IMR-90 (cell line): ENCODE measurements around the gene LRRC47. TPM values are rescaled to one million over a fixed set of nuclear protein-coding genes. Genes with fewer than 3 reads are reported as not detected.

ENCODE experiments used
- ATAC-seq: fragments of 200-7000 bp; cut with Tn5 transposase; 2 replicates; pipeline ENCODE4 v1.9.1; 2020; ENCODE audit warnings: low read depth, mild to moderate bottlenecking, moderate library complexity
- BruUV-seq: library from RNA; stranded (reverse); fragments of 400-500 nt; replicated peaks from 2 replicates; lab custom pipeline; 2021; lab: Mats Ljungman, UMichigan
- CTCF ChIA-PET: fragments of 300-600 bp; formaldehyde crosslinking; extraction: SDS; loops from one replicate; lab custom pipeline; 2021; ENCODE audit warnings: antibody characterized with exemption; lab: Yijun Ruan, JAX
- POLR2A ChIA-PET: fragments of 300-600 bp; sonication (Branson Sonifier 250); formaldehyde crosslinking; loops from one replicate; lab custom pipeline; 2022; ENCODE audit warnings: antibody characterized with exemption; ENCODE audit not compliant: unreplicated experiment; lab: Charles Lee
- DNase-seq: peaks from one replicate; pipeline ENCODE4 v3.0.0; 2013
- H2AFZ ChIP-seq: replicated peaks from 2 replicates; pipeline ENCODE3; 2013; ENCODE audit warnings: low read length, mild to moderate bottlenecking; ENCODE audit not compliant: poor library complexity
- H2AK5ac ChIP-seq: 2 replicates; pipeline ENCODE4 v1.6.1; 2013; ENCODE audit warnings: low read depth, low read length, inconsistent platforms
- H2AK9ac ChIP-seq: replicated peaks from 2 replicates; pipeline ENCODE3; 2013; ENCODE audit warnings: mild to moderate bottlenecking, low read depth, low read length, moderate library complexity; ENCODE audit not compliant: poor library complexity
- H2BK120ac ChIP-seq: 2 replicates; pipeline ENCODE4 v1.6.1; 2013; ENCODE audit warnings: low read depth, low read length, inconsistent platforms
- H2BK15ac ChIP-seq: 3 replicates; pipeline ENCODE4 v1.6.1; 2013; ENCODE audit warnings: low read depth, low read length, inconsistent platforms
- H2BK20ac ChIP-seq: 2 replicates; pipeline ENCODE4 v1.6.1; 2013; ENCODE audit warnings: low read depth, mild to moderate bottlenecking, inconsistent platforms, low read length, moderate library complexity
- H2BK5ac ChIP-seq: 2 replicates; pipeline ENCODE4 v1.6.1; 2013; ENCODE audit warnings: mild to moderate bottlenecking, low read depth, low read length, inconsistent platforms; ENCODE audit not compliant: poor library complexity, severe bottlenecking
- H3K14ac ChIP-seq: replicated peaks from 2 replicates; pipeline ENCODE4 v1.6.1; 2013; ENCODE audit warnings: low read depth, low read length, inconsistent platforms
- H3K18ac ChIP-seq: 2 replicates; pipeline ENCODE4 v1.6.1; 2013; ENCODE audit warnings: low read depth, low read length, control low read depth
- H3K23ac ChIP-seq: 2 replicates; pipeline ENCODE4 v1.6.1; 2013; ENCODE audit warnings: low read depth, low read length, inconsistent platforms
- H3K27ac ChIP-seq: 2 replicates; pipeline ENCODE4 v1.5.1; 2013; ENCODE audit warnings: mild to moderate bottlenecking, control low read depth, low read length; ENCODE audit not compliant: insufficient read depth
- H3K27me3 ChIP-seq: 2 replicates; pipeline ENCODE4 v1.6.1; 2013; ENCODE audit warnings: low read length; ENCODE audit not compliant: control insufficient read depth, insufficient read depth
- H3K36me3 ChIP-seq: 2 replicates; pipeline ENCODE4 v1.6.1; 2013; ENCODE audit warnings: low read length, mixed read lengths; ENCODE audit not compliant: control insufficient read depth, insufficient read depth
- H3K4ac ChIP-seq: 2 replicates; pipeline ENCODE4 v1.6.1; 2013; ENCODE audit warnings: low read depth, low read length, inconsistent platforms
- H3K4me1 ChIP-seq: 2 replicates; pipeline ENCODE4 v1.6.1; 2013; ENCODE audit warnings: low read length, mixed read lengths; ENCODE audit not compliant: control insufficient read depth, insufficient read depth
- H3K4me2 ChIP-seq: 2 replicates; pipeline ENCODE4 v1.6.1; 2013; ENCODE audit warnings: low read depth, mild to moderate bottlenecking, control low read depth, low read length, moderate library complexity
- H3K4me3 ChIP-seq: 2 replicates; pipeline ENCODE4 v1.5.1; 2013; ENCODE audit warnings: low read depth, mild to moderate bottlenecking, control low read depth, low read length, moderate library complexity; ENCODE audit not compliant: insufficient read depth
- H3K56ac ChIP-seq: 2 replicates; pipeline ENCODE4 v1.6.1; 2013; ENCODE audit warnings: low read length, inconsistent platforms; ENCODE audit not compliant: insufficient read depth; ENCODE audit errors: extremely low read depth
- H3K79me1 ChIP-seq, 2 experiments: 2 replicates each; pipeline ENCODE4 v1.6.1; 2013; ENCODE audit warnings: low read length in 2 of 2, inconsistent platforms in 1 of 2, low read depth in 1 of 2
- H3K9ac ChIP-seq: 2 replicates; pipeline ENCODE4 v1.6.1; 2013; ENCODE audit warnings: low read depth, low read length, control low read depth
- H3K9me1 ChIP-seq: 2 replicates; pipeline ENCODE4 v1.6.1; 2013; ENCODE audit warnings: low read length, inconsistent platforms; ENCODE audit not compliant: insufficient read depth
- H3K9me3 ChIP-seq: 2 replicates; pipeline ENCODE4 v1.6.1; 2013; ENCODE audit warnings: low read length; ENCODE audit not compliant: control insufficient read depth, insufficient read depth
- H4K20me1 ChIP-seq: 2 replicates; pipeline ENCODE4 v1.6.1; 2013; ENCODE audit warnings: low read length, inconsistent platforms; ENCODE audit not compliant: insufficient read depth
- H4K5ac ChIP-seq: 2 replicates; pipeline ENCODE4 v1.6.1; 2013; ENCODE audit warnings: mild to moderate bottlenecking, low read depth, low read length, control low read depth
- H4K8ac ChIP-seq, 2 experiments: 2 replicates each; pipeline ENCODE4 v1.6.1; 2013; ENCODE audit warnings: low read depth in 2 of 2, low read length in 2 of 2, control low read depth in 1 of 2, inconsistent platforms in 1 of 2
- H4K91ac ChIP-seq: 2 replicates; pipeline ENCODE4 v1.6.1; 2013; ENCODE audit warnings: low read depth, low read length, inconsistent platforms; ENCODE audit not compliant: insufficient read depth
- CEBPB ChIP-seq: IDR thresholded peaks from 2 replicates; pipeline ENCODE4 v1.6.1; 2012; ENCODE audit warnings: low read depth, low read length, improper control_type of control experiment
- CHD1 ChIP-seq: IDR thresholded peaks from 2 replicates; pipeline ENCODE4 v1.6.1; 2012; ENCODE audit warnings: low read depth, low read length, improper control_type of control experiment
- CTCF ChIP-seq: conservative IDR thresholded peaks from 2 replicates; pipeline ENCODE4 v1.5.1; 2012; ENCODE audit warnings: mild to moderate bottlenecking, low read depth, low read length, improper control_type of control experiment
- MAFK ChIP-seq: IDR thresholded peaks from 2 replicates; pipeline ENCODE4 v1.6.1; 2012; ENCODE audit warnings: low read depth, low read length, improper control_type of control experiment
- MAZ ChIP-seq: IDR thresholded peaks from 2 replicates; pipeline ENCODE4 v1.6.1; 2012; ENCODE audit warnings: low read depth, mild to moderate bottlenecking, low read length, improper control_type of control experiment, moderate library complexity, borderline replicate concordance
- MXI1 ChIP-seq: IDR thresholded peaks from 2 replicates; pipeline ENCODE4 v1.6.1; 2012; ENCODE audit warnings: low read depth, mild to moderate bottlenecking, low read length, moderate library complexity, borderline replicate concordance
- NFE2L2 ChIP-seq: fragments of 150-350 bp; IDR thresholded peaks from 2 replicates; pipeline ENCODE4 v1.6.1; 2016; ENCODE audit warnings: low read depth, mild to moderate bottlenecking, low read length
- POLR2A ChIP-seq: IDR thresholded peaks from 2 replicates; pipeline ENCODE4 v1.6.1; 2012; ENCODE audit warnings: mild to moderate bottlenecking, low read depth, low read length
- RCOR1 ChIP-seq: IDR thresholded peaks from 2 replicates; pipeline ENCODE4 v1.6.1; 2012; ENCODE audit warnings: mild to moderate bottlenecking, low read length, improper control_type of control experiment; ENCODE audit not compliant: insufficient replicate concordance
- SMC3 ChIP-seq: fragments of 150-350 bp; IDR thresholded peaks from 2 replicates; pipeline ENCODE4 v1.6.1; 2016; ENCODE audit warnings: low read depth, mild to moderate bottlenecking, antibody characterized with exemption, low read length, moderate library complexity
- USF2 ChIP-seq: fragments of 150-350 bp; IDR thresholded peaks from 2 replicates; pipeline ENCODE4 v1.6.1; 2017; ENCODE audit warnings: mild to moderate bottlenecking, antibody characterized with exemption, low read length, low read depth
- WGBS, 2 experiments: methylation state at CpG; one replicate each; pipeline versions ENCODE4 v1.1.5 to v1.1.7; 2013; ENCODE audit warnings: missing lambda C conversion rate in 2 of 2; ENCODE audit not compliant: insufficient read length in 1 of 2; ENCODE audit errors: extremely low coverage in 2 of 2; 5-methylcytosine and 5-hydroxymethylcytosine counted together
- dilution Hi-C: fragments of 300-500 bp; cut with HindIII; formaldehyde crosslinking; loops from one replicate; pipeline ENCODE4 v1.14.3; 2018; ENCODE audit warnings: low sequenced_read_pairs; ENCODE audit not compliant: unreplicated experiment
- in situ Hi-C: fragments of 300-500 bp; cut with MboI; formaldehyde crosslinking; loops from 3 replicates; pipeline ENCODE4 v1.14.3; 2019; ENCODE audit warnings: low sequenced_read_pairs, inconsistent platforms, mixed read lengths
- intact Hi-C: fragments of 100-400 bp; cut with micrococcal nuclease; formaldehyde crosslinking; loops from 2 replicates; pipeline ENCODE4 v1.10.0; 2022
- polyA plus RNA-seq, 3 experiments: library from polyadenylated mRNA; depleted of rRNA; stranded (reverse); fragments of >200 nt; gene quantifications; 2 replicates each; pipeline ENCODE4 v1.2.3, GENCODE V29; 2012; ENCODE audit warnings: low replicate concordance in 1 of 3
- total RNA-seq: library from RNA; depleted of rRNA; stranded (reverse); fragments of >200 nt; gene quantifications from 2 replicates; pipeline ENCODE4 v1.2.3, GENCODE V29; 2012

Gene LRRC47
- total and polyA plus RNA-seq, 2 of the 4 experiments (the other 2 are of a cell fraction), result 15.2 to 19.7 TPM

GRCh38 chr1:3821004-3821403, 24.7 kb upstream of the LRRC47 start:
- Histone ChIP-seq H3K18ac (no peak overlapping the region), H3K27me3 (no peaks in the 10 kb centered on the region), H3K14ac (no peak overlapping the region), H3K27ac (no peak overlapping the region), H3K4me2 (no peak overlapping the region), H3K9ac (no peak overlapping the region), H3K36me3 (peaks cover 45% of the 10 kb centered on the region), H2BK20ac (no peak overlapping the region), H3K9me3 (no peaks in the 10 kb centered on the region), H2BK15ac (no peak overlapping the region), H2AK5ac (no peak overlapping the region), H3K23ac (no peak overlapping the region), H3K4ac (no peak overlapping the region), H3K79me1 (no peaks in the 10 kb centered on the region), H3K9me1 (no peaks in the 10 kb centered on the region), H3K4me3 (no peak overlapping the region), H2BK5ac (no peak overlapping the region), H4K91ac (no peak overlapping the region), H3K56ac (no peak overlapping the region), H2AFZ (no peak overlapping the region), H4K8ac (no peak overlapping the region), H2AK9ac (no peak overlapping the region), H4K5ac (no peak overlapping the region), H2BK120ac (no peak overlapping the region), H3K4me1 (no peaks in the 10 kb centered on the region), H4K20me1 (no peaks in the 10 kb centered on the region)
- dilution Hi-C loops (no loop called here), intact Hi-C loops (no loop called here), in situ Hi-C loops (no loop called here)
- CTCF ChIA-PET, result no interaction called here
- BruUV-seq, result no TSS peak
- ATAC-seq (no peak), DNase-seq (no peak)
- POLR2A ChIA-PET, result no interaction called here
- TF ChIP-seq SMC3 (no peak), CHD1 (no peak), CEBPB (no peak), MXI1 (no peak), MAFK (no peak), MAZ (no peak), CTCF (no peak), NFE2L2 (no peak), POLR2A (no peak), RCOR1 (no peak), USF2 (no peak)
- 100% methylated on average over 2 of the region's 6 CpGs; no CpG with 5 or more reads in 1 of the 2 experiments for WGBS, 2 experiments
